ENCODE results near the gene ADD3. TPM values are rescaled to one million over a fixed set of nuclear protein-coding genes. Genes with fewer than 3 reads are reported as not detected.

Gene ADD3
- total and polyA plus RNA-seq, 5 experiments from 2014 or later, result 332 to 405 (median 358) TPM

DNA sequence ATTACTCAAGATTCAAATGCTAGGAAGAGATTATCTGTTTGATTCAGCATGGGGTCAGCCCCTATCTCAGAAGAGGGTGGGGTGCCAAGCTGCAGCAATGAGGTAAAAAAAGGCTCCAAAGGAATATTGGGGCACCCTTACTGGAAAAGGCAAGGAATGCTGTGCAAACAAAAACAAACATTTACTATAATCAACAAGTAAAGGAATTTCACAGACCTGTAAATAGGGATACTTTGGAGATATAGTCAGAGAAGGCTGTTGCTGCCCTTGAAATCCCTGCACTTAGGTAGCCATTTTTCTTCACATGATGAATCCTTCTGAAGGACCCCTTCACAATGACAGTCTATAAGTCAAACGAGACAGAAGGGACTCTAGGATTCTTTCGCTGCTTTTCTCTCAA is 10.6 kb upstream of the ADD3 start:
- Mint-ChIP-seq H3K4me3 (no peak overlapping the region), H3K9me3 (no peaks in the 10 kb centered on the region), H3K27me3 (no peaks in the 10 kb centered on the region), H3K27ac (no peak overlapping the region), H3K4me1 (peaks cover 4 to 33% (median 13%) of the 10 kb centered on the region in 4 donors), H3K36me3 (no peaks in the 10 kb centered on the region)
- POLR2A ChIA-PET, result no interaction called here
- DNase-seq, result no peak
- no peak for ATAC-seq

DNA sequence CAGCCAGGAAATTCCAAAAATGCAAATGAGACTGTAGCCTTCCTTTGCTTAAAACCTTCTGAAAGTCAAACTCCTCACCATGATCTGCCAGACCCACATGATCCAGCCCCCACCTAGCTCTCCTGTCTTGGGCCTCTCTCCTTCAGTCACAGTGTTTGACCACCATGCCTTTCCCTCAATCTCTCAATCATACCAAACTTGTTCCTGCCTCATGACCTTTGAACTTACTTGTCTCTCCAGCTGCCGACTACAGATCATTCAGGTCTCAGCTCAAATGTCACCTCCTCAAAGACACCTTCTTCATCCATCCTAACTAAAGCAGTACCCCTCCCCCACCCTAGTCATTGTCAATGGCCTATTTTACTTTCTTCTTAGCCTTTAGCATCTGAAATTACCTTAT is 9.3 kb upstream of the ADD3 start:
- DNase-seq (no peak), ATAC-seq (no peak)
- H3K27ac Mint-ChIP-seq, result peak overlapping the region in 1 of 10 donors; percentile 5

DNA sequence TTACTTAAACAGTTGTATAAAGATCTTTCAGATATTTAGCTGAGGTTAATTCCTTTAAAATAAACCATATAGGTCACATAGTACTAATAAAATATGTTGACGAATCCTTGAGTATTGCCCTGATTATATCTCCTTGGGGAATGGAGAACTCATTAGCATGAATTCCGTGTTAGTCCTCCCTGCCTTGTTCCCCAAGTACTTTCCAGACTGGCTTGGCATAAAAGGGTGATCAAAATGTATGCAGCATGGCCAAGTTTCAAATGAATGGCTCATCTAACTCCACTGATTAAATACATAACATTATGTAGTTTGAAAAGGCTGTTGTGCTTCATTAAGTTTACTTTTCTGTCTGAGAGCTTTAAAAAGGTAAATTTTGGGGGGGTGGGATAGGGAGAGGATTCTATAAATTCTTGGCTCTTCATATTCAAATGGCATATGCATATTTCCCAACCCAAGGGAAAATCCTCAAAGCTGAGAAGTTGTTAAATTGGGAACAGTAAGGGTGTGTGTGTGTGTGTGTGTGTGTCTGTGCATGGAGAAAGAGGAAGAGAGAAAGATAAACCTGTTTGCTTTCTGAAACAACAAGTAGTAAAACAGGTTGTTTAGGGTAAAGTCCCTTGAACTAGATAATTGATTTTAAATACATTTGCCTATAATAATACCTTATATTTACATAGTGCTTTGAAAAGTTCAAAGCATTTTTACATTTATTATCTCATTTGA is 4.8 kb upstream of the ADD3 start:
- Mint-ChIP-seq H3K4me1 (peaks cover 11 to 22% (median 15%) of the 10 kb centered on the region in 4 donors), H3K27me3 (no peaks in the 10 kb centered on the region), H3K36me3 (no peaks in the 10 kb centered on the region), H3K9me3 (no peaks in the 10 kb centered on the region), H3K27ac (peak overlapping the region in 6 of 10 donors; percentile 0 to 82 (median 9)), H3K4me3 (no peak overlapping the region)
- DNase-seq (no peak), ATAC-seq (no peak)
- POLR2A ChIA-PET, result interaction anchor here (0.6 kb wide), 1 partner anchor 38 kb away, joined by 7 read pairs; no protein-coding TSS in a partner anchor

More for the DNA sequence above, 9.3 kb upstream of the ADD3 start:
- H3K4me1 Mint-ChIP-seq, result peaks cover 4 to 35% (median 16%) of the 10 kb centered on the region in 4 donors
- no peaks in the 10 kb centered on the region for H3K27me3 Mint-ChIP-seq
- H3K36me3 Mint-ChIP-seq, result no peaks in the 10 kb centered on the region
- POLR2A ChIA-PET, result no interaction called here
- no peak overlapping the region for H3K4me3 Mint-ChIP-seq
- no peaks in the 10 kb centered on the region for H3K9me3 Mint-ChIP-seq

DNA sequence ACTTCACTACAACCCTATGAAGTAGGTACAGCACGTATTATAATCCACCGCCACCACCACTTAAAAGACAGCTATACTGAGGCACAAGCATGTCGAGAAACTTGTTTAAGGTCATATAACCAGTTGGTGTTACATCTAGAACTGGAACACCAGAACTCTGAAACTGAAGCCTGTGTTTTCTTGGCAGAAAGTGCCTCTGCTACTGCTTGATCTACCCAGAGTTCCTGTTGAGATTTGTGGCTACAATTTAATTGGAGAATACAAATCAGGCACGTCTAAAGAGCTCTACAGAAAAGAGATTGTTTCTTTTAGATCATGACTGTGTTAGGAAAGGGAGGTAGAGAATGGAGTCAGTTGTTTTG is 4.3 kb upstream of the ADD3 start:
- POLR2A ChIA-PET, result interaction anchor here (0.6 kb wide), 1 partner anchor 39 kb away, joined by 7 read pairs; no protein-coding TSS in a partner anchor
- Mint-ChIP-seq H3K9me3 (no peaks in the 10 kb centered on the region), H3K27me3 (no peaks in the 10 kb centered on the region), H3K4me3 (peak overlapping the region in 2 of 10 donors; percentile 1 to 19), H3K36me3 (no peaks in the 10 kb centered on the region), H3K27ac (peak overlapping the region in 3 of 10 donors; percentile 43 to 82 (median 65)), H3K4me1 (peaks cover 7 to 18% (median 13%) of the 10 kb centered on the region in 4 donors)
- ATAC-seq, result no peak
- peak in 1 of 10 donors; percentile 13 for DNase-seq

DNA sequence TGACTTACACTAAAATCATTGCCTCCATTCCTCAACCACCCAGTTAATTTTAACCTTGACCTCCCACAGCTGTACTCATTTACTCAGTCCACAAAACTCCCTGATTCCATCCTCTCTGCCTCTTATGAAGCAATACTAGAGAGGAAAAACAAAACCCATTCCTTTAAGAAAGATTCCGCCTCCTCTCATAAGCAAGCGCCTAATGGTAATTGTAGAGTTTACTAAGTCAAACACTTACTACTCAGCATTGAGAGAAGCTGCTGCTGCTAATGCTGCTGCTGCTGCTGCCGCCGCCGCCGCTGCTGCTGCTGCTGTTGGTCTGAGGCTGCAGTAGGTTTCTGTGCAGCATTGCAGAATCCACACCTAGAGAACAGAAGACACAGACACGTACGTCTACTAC is 2.1 kb upstream of the ADD3 start:
- Mint-ChIP-seq H3K36me3 (no peaks in the 10 kb centered on the region), H3K4me1 (peaks cover 13 to 39% (median 24%) of the 10 kb centered on the region in 4 donors), H3K27ac (no peak overlapping the region), H3K27me3 (no peaks in the 10 kb centered on the region), H3K4me3 (no peak overlapping the region), H3K9me3 (no peaks in the 10 kb centered on the region)
- DNase-seq (peak in 2 of 10 donors; percentile 6 to 10), ATAC-seq (no peak)
- POLR2A ChIA-PET, result interaction anchor here (1.3 to 4.1 kb wide), 4 partner anchors 14 to 71 kb away, joined by 3 to 16 read pairs (median 3); no protein-coding TSS in a partner anchor

DNA sequence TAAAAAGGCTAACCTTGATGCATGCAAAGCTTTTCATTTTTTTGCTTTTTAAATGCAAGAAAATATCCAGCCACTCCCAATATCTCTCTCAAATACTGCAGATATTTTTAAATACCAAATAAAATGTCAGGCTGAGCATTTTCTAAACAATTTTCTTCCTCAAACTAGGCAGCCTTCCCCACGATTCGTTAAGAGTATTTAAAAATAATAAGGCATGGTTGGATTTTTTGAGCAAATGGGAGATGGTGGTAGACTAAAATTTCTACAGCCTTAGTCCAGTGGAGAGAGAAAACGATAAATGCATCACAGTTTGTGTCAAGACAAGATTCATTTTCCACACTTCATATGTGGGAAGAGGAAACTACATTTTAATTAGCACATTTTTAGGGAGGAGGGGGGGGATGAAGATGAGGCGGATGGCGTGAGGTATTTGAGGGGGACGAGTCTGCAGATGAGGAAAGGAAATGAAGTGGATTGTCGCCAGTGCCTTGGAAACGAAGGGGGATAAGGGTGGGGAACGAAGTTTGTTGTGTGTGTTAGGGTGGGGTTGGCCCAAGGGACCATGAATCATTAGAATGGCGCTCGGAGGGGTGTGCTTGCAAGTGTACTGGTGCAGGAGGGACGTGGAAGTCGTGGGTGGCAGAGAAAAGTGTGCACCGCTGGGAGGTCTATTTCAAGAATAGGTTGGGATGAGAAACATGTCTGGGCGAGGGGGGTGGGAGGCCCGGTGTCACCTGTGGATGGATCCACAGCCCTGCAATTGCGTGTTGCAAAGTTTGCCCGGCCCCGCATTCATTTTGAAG is 1.2 kb upstream of the ADD3 start:
- H3K9me3 Mint-ChIP-seq, result no peaks in the 10 kb centered on the region
- ATAC-seq (no peak), DNase-seq (peak in 4 of 10 donors; percentile 1 to 16 (median 8))
- H3K27ac Mint-ChIP-seq, result no peak overlapping the region
- H3K36me3 Mint-ChIP-seq, result no peaks in the 10 kb centered on the region
- H3K27me3 Mint-ChIP-seq, result no peaks in the 10 kb centered on the region
- POLR2A ChIA-PET, result interaction anchor here (0.6 to 5.3 kb wide), 11 partner anchors 15 to 797 kb away, joined by 3 to 87 read pairs (median 4); partner anchors contain the start of gene SMNDC1
- no peak overlapping the region for H3K4me3 Mint-ChIP-seq
- H3K4me1 Mint-ChIP-seq, result peaks cover 13 to 47% (median 30%) of the 10 kb centered on the region in 4 donors

DNA sequence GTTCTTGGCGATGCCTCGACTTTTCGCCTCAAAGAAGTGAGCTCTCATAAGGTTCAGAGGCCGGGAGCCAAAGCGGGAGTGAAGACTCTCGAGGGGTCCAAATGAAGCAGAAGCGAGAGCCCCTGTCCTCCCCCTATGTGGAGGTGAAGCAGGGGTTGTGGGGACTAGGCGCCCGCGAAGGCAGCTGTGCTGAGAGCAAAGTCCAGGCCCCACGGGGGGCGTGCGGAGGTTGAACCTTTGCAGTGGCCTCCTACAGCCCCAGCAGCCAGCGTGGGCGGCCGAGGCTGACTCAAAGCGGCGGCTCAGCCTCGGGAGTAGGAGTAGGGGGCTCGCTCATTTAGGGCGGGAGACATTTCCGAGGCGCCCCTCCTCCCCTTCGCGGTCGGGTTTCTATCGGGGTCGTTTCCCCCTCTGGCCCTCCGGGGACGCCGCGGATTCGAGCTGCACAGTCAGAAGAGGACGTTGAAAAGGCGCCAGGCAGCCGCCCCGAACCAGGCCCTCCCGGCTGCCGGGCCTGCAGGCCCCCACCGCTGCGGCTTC is 553 bp upstream of the ADD3 start:
- peak in 1 of 10 donors; percentile 9 for DNase-seq
- Mint-ChIP-seq H3K27ac (no peak overlapping the region), H3K4me1 (peaks cover 15 to 54% (median 36%) of the 10 kb centered on the region in 4 donors), H3K9me3 (no peaks in the 10 kb centered on the region), H3K4me3 (no peak overlapping the region), H3K36me3 (no peaks in the 10 kb centered on the region), H3K27me3 (no peaks in the 10 kb centered on the region)
- POLR2A ChIA-PET, result interaction anchor here (0.6 to 5.3 kb wide), 13 partner anchors 28 to 796 kb away, joined by 3 to 87 read pairs (median 4); partner anchors contain the start of gene SMNDC1
- peak in 1 of 2 donors; percentile 11 for ATAC-seq

DNA sequence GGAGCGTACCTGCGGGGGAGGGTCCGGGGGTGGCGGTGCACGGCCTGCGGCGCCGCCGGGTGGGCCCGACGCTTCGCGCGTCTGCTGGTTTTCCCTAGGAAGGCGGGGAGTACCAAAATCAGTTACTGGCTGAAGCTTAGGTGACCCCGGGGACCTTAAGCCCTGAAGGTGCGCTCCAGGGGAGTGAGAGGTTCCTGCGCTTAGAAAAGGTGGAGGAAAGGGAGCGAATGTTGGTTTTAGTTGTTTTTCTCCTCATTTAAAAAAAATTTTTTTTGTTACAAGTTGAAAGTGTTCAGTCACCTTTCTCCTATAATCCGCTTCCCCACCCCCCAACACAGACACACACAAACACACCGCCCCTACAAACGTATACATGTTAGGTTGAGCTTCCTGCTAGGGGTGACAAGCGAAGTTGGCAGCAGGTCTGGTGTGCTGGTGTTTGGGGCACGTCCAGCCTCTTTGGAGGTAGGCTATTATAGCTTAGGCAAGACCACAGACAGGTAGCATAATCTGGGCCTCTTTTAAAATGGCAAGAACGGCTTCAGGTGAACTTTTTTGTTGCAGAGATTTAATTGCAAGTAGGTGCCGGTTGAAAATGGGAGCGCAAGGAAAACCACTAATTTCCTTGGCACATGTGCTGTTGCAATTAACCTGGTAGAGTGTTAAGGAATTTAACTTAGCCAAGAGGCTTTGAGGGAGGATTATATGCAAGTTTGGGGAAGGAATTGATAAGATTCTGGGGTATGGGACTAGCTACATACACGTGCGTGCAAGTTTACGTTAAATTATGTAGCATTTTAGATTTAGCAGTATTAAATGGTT is 945 bp downstream of the ADD3 start:
- ATAC-seq, result peak; percentile 5 to 7
- Mint-ChIP-seq H3K4me1 (peaks cover 16 to 58% (median 44%) of the 10 kb centered on the region in 4 donors), H3K4me3 (peak overlapping the region in 1 of 10 donors; percentile 100), H3K27me3 (no peaks in the 10 kb centered on the region), H3K27ac (peak overlapping the region in 8 of 10 donors; percentile 55 to 99 (median 96)), H3K9me3 (no peaks in the 10 kb centered on the region), H3K36me3 (no peaks in the 10 kb centered on the region)
- POLR2A ChIA-PET, result interaction anchor here (0.7 to 5.3 kb wide), 14 partner anchors 9 to 297 kb away, joined by 3 to 87 read pairs (median 4); partner anchors contain the start of gene SMNDC1
- DNase-seq, result peak; percentile 21 to 80 (median 55)

DNA sequence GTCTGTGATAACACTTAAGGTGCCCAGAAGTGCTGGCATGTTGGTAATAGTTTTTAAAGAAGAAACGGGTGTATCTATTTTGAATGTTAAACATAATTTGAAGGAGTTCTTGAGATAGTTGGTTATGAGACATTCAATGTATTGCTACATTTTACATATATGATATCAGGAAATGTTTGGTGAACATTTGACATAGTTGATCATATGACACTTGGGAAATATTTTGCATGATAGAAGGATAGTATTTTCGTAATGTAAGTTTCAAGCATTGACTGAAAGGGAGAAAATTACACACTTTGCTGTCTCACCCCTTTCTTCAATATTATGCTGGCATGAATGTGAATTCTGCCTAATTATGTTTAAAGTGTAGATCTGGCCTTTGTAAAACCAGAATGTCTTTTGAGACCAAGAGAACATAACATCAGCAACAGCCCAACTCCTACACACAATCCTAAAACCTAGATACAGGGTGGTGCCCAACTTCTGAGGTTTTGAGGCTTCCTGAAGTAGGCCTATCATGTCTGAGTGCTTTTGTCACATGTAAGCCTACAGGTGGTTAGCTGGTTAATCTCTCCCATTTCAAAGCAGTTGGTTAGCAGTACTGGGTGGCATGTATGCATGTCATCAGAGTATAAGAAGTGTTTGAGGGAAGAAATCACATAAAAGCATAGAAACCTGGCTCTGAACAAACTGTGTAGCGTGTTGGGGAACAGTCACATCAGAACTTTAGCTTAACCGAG is 2.1 kb downstream of the ADD3 start:
- Mint-ChIP-seq H3K4me1 (peaks cover 16 to 63% (median 51%) of the 10 kb centered on the region in 4 donors), H3K4me3 (peak overlapping the region in 1 of 10 donors; percentile 100), H3K9me3 (no peaks in the 10 kb centered on the region), H3K27me3 (no peaks in the 10 kb centered on the region), H3K27ac (peak overlapping the region in 8 of 10 donors; percentile 55 to 99 (median 96)), H3K36me3 (peaks cover 0 to 5% (median 0%) of the 10 kb centered on the region in 3 donors)
- POLR2A ChIA-PET, result interaction anchor here (0.5 to 5.3 kb wide), 16 partner anchors 21 to 296 kb away, joined by 3 to 87 read pairs (median 4); no protein-coding TSS in a partner anchor
- DNase-seq (peak in 9 of 10 donors; percentile 21 to 92 (median 82)), ATAC-seq (peak; percentile 67 to 75)

DNA sequence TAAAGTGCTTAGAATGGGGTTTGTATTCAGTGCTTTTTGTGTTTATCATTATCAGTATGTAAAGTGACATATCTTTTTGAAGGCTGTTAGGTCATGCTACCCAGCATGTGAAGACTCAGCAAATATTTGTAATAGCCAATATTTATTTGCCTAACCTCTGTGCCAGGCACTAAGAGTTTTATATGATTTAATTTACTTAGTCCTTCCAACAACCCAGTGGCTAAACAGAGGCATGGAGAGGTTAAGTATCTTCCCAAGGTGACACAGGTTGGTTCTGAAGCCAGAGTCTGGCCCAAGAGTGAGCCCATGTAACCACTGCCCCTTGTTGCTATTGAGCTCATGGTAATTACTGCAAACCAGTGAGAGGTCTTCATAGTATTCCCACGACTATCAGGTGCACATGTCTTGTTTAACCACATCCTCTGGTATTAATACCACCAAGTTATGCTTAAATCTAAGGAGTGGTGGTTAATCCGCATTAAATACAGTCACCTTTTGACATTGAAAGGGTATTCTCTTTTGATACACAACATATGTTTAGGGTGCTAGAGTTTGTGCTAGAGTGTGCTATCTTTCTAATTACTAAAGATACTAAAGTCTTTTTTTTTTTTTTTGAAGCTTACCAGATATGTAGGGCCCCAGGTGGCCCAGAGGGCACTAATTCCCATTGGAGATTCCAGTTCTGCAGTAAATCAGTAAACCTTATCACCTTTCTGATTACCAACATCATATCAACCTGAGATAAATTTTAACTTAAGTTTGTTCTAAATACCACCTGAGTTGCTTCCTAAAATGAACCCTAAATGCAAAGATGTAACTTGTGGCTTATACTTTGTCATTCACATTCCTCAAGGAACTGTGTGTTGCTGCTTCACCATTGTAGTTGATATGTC is 2.9 kb downstream of the ADD3 start:
- H3K9me3 Mint-ChIP-seq, result no peaks in the 10 kb centered on the region
- peak overlapping the region in 1 of 10 donors; percentile 100 for H3K4me3 Mint-ChIP-seq
- no peaks in the 10 kb centered on the region for H3K27me3 Mint-ChIP-seq
- POLR2A ChIA-PET, result interaction anchor here (0.5 to 5.3 kb wide), 14 partner anchors 20 to 295 kb away, joined by 3 to 87 read pairs (median 4); no protein-coding TSS in a partner anchor
- DNase-seq (no peak), ATAC-seq (no peak)
- peaks cover 0 to 8% (median 0%) of the 10 kb centered on the region in 3 donors for H3K36me3 Mint-ChIP-seq
- H3K4me1 Mint-ChIP-seq, result peaks cover 16 to 71% (median 57%) of the 10 kb centered on the region in 4 donors
- H3K27ac Mint-ChIP-seq, result peak overlapping the region in 8 of 10 donors; percentile 55 to 99 (median 96)
